Activated CD4-positive, alpha-beta T cell treated with anti-CD3 and anti-CD28 coated beads, Interleukin-2, amount 10 ng/mL, durations not matched to agents 7 days and 5 days (primary cell): ENCODE data around the gene EIF3C. TPM values are rescaled to one million over a fixed set of nuclear protein-coding genes. Genes with fewer than 3 reads are reported as not detected.
"Not testable (repeated sequence)": the region's sequence is repeated elsewhere in the genome, so short reads cannot be mapped to it uniquely, and the experiment has no call there.

Experiments
- CTCF ChIA-PET: fragments of 350-600 bp; sonication (Branson Sonifier 250); formaldehyde crosslinking; loops from one replicate; lab custom pipeline; 2021; ENCODE audit warnings: antibody characterized with exemption; lab: Charles Lee
- POLR2A ChIA-PET: fragments of 350-600 bp; sonication (Branson Sonifier 250); formaldehyde crosslinking; loops from one replicate; lab custom pipeline; 2021; ENCODE audit warnings: antibody characterized with exemption; lab: Charles Lee
- DNase-seq: peaks from one replicate; pipeline ENCODE4 v3.0.0-alpha.2; 2020
- H3K27ac Mint-ChIP-seq: one replicate; pipeline ENCODE4 v1.8.0; 2021; ENCODE audit warnings: mild to moderate bottlenecking, moderate library complexity, mixed read lengths
- H3K27me3 Mint-ChIP-seq: one replicate; pipeline ENCODE4 v1.8.0; 2021; ENCODE audit warnings: mixed read lengths
- H3K36me3 Mint-ChIP-seq: one replicate; pipeline ENCODE4 v1.8.0; 2021; ENCODE audit warnings: low read depth, mixed read lengths
- H3K4me1 Mint-ChIP-seq: one replicate; pipeline ENCODE4 v1.8.0; 2021; ENCODE audit warnings: mixed read lengths
- H3K4me3 Mint-ChIP-seq: one replicate; pipeline ENCODE4 v1.8.0; 2021; ENCODE audit warnings: mild to moderate bottlenecking, moderate library complexity, mixed read lengths
- H3K9me3 Mint-ChIP-seq: one replicate; pipeline ENCODE4 v1.8.0; 2021; ENCODE audit warnings: mixed read lengths
- total RNA-seq, 2 experiments: library from RNA; stranded (reverse); gene quantifications; one replicate each; pipeline ENCODE4 v1.2.3, GENCODE V29; 2021

Gene EIF3C, protein sequence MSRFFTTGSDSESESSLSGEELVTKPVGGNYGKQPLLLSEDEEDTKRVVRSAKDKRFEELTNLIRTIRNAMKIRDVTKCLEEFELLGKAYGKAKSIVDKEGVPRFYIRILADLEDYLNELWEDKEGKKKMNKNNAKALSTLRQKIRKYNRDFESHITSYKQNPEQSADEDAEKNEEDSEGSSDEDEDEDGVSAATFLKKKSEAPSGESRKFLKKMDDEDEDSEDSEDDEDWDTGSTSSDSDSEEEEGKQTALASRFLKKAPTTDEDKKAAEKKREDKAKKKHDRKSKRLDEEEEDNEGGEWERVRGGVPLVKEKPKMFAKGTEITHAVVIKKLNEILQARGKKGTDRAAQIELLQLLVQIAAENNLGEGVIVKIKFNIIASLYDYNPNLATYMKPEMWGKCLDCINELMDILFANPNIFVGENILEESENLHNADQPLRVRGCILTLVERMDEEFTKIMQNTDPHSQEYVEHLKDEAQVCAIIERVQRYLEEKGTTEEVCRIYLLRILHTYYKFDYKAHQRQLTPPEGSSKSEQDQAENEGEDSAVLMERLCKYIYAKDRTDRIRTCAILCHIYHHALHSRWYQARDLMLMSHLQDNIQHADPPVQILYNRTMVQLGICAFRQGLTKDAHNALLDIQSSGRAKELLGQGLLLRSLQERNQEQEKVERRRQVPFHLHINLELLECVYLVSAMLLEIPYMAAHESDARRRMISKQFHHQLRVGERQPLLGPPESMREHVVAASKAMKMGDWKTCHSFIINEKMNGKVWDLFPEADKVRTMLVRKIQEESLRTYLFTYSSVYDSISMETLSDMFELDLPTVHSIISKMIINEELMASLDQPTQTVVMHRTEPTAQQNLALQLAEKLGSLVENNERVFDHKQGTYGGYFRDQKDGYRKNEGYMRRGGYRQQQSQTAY
- 100 to 1,000 TPM; 430 to 457 TPM for total RNA-seq

- Mint-ChIP-seq H3K4me3 (peak within 1 kb of the TSS; percentile 70), H3K27ac (peak within 1 kb of the TSS; percentile 77)
- DNase-seq, H3K36me3 Mint-ChIP-seq, CTCF ChIA-PET, H3K27me3 Mint-ChIP-seq, H3K4me1 Mint-ChIP-seq, H3K9me3 Mint-ChIP-seq, POLR2A ChIA-PET: not testable (repeated sequence)
Observed at GRCh38 chr16:28711220-28712083, at the start of gene EIF3C. Gene EIF3C (plus strand): TSS chr16:28711464. CDS start chr16:28711687, 223 bp downstream.

DNA sequence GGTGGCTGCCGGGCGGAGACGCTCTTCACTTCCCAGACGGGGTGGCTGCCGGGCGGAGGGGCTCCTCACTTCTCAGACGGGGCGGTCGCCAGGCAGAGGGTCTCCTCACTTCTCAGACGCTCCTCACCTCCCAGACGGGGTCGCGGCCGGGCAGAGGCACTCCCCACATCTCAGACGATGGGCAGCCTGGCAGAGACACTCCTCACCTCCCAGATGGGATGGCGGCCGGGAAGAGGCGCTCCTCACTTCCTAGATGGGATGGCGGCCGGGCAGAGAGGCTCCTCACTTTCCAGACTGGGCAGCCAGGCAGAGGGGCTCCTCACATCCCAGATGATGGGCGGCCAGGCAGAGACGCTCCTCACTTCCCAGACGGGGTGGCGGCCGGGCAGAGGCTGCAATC is 45.0 kb upstream of the EIF3C start:
- H3K4me3 Mint-ChIP-seq, CTCF ChIA-PET, H3K36me3 Mint-ChIP-seq, DNase-seq, POLR2A ChIA-PET, H3K9me3 Mint-ChIP-seq, H3K27ac Mint-ChIP-seq, H3K4me1 Mint-ChIP-seq, H3K27me3 Mint-ChIP-seq: not testable (repeated sequence)

DNA sequence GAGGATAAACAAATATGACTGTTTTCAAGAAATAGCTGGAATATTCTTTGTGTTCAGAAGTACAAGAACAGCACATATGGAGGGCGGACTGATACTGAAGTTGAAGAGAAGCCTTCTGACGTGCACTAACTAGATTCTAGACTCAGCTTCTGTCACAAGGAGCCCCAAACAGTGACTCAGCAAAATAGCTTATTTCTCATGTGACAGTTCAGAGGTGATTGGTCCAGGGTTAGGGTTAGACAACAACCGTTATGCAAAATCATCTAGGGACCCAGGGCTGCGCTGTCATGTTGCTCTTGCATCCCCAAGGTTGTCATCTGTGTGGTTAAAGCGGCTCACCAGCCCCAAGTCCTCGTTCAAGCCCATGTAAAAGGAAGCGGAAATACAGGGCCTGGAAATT is 43.8 kb upstream of the EIF3C start:
- H3K27me3 Mint-ChIP-seq, H3K4me1 Mint-ChIP-seq, H3K27ac Mint-ChIP-seq, CTCF ChIA-PET, H3K9me3 Mint-ChIP-seq, POLR2A ChIA-PET, DNase-seq, H3K36me3 Mint-ChIP-seq, H3K4me3 Mint-ChIP-seq: not testable (repeated sequence)

DNA sequence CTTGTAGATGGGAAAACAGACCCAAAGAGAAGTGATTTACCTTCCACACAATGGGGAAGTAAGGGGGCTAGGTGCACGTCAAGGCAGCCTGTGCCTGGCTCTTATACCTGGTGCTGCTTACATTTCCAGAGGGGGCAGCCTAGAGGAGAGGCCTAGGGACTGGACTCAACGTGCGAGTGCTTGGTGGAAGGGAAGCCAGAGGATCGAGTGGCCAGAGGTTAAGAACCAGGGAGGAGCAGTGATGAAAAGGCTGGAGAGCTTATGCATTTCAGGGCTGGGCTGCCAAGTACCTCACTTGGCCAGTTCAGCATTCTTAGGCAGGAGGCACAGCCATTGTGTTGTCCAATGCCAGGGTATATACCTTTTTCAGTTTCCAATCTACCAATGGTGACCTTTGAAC is 43.1 kb upstream of the EIF3C start:
- H3K4me3 Mint-ChIP-seq, H3K27ac Mint-ChIP-seq, CTCF ChIA-PET, POLR2A ChIA-PET, H3K4me1 Mint-ChIP-seq, H3K27me3 Mint-ChIP-seq, H3K9me3 Mint-ChIP-seq, H3K36me3 Mint-ChIP-seq, DNase-seq: not testable (repeated sequence)

DNA sequence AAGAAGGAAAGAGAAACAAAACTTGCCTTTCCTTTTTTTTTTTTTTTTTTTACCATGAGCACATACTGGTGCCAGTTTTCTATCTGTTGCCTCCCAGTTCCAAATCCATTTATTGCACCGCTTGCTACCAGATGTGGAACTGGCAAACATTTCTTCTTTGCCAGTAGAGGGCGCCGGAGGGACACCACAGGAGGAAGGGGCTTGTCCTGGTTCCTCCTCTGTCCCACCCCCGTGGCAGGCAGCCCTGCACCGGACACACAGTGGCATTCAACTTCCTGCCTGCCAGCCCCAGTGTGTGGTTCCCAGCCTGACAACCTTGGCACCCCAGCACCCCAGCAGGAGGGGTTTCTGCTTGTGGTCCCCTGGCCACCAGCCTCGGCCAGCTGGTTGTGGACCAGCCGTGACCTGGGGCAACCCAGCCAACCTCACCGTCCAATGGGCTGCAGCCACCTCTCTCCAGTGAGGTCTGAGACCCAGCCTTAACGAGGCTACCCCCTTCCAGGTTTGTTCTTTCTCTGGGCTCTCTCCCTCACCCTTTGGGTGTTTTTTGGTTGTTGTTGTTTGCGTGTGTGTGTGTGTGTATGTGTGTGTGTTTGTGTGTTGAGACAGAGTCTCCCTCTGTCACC is 22.8 kb upstream of the EIF3C start:
- H3K27ac Mint-ChIP-seq, CTCF ChIA-PET, H3K4me1 Mint-ChIP-seq, DNase-seq, H3K36me3 Mint-ChIP-seq, H3K9me3 Mint-ChIP-seq, H3K27me3 Mint-ChIP-seq, H3K4me3 Mint-ChIP-seq, POLR2A ChIA-PET: not testable (repeated sequence)

DNA sequence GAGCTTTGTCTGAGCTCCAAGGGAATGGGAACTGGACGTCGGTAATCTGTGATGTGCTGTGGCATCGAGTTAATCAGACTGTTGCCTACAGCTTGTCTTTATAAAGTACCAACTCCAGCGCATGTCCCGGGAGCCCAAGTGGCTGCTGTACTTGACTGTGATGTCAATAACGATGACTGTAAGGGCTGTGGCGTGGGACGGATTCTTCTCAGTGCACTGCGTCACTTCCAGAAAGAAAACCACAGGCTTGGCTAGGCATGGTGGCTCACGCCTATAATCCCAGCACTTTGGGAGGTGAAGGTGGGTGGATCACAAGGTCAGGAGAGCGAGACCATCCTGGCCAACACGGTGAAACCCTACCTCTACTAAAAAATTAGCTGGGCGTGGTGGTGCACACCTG is 21.8 kb upstream of the EIF3C start:
- H3K36me3 Mint-ChIP-seq, POLR2A ChIA-PET, H3K27ac Mint-ChIP-seq, H3K9me3 Mint-ChIP-seq, H3K4me1 Mint-ChIP-seq, DNase-seq, H3K27me3 Mint-ChIP-seq, H3K4me3 Mint-ChIP-seq, CTCF ChIA-PET: not testable (repeated sequence)

DNA sequence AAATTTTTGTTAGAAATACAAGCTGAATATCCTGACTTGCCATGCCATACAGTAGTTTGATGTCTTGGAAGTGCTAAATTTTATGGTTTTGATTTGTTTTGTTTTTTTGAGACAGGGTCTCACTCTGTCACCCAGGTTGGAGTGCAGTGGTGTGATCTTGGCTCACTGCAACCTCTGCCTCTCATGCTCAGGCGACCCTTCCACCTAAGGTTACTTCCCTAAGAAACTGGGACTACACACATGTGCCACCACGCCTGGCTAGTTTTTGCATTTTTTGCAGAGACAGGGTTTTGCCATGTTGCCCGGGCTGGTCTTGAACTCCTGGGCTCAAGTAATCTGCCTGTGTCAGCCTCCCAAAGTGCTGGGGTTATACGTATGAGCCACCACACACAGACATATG is 19.5 kb upstream of the EIF3C start:
- H3K27ac Mint-ChIP-seq, H3K27me3 Mint-ChIP-seq, POLR2A ChIA-PET, H3K9me3 Mint-ChIP-seq, H3K36me3 Mint-ChIP-seq, H3K4me1 Mint-ChIP-seq, H3K4me3 Mint-ChIP-seq, DNase-seq, CTCF ChIA-PET: not testable (repeated sequence)

- H3K4me3 Mint-ChIP-seq, CTCF ChIA-PET, H3K9me3 Mint-ChIP-seq, H3K36me3 Mint-ChIP-seq, DNase-seq, H3K27me3 Mint-ChIP-seq, H3K27ac Mint-ChIP-seq, POLR2A ChIA-PET, H3K4me1 Mint-ChIP-seq: not testable (repeated sequence)
Observed at GRCh38 chr16:28693257-28693950, 17.9 kb upstream of the EIF3C start.

GRCh38 chr16:28699792-28700191 is 11.5 kb upstream of the EIF3C start:
- H3K27me3 Mint-ChIP-seq, H3K4me3 Mint-ChIP-seq, H3K9me3 Mint-ChIP-seq, H3K36me3 Mint-ChIP-seq, DNase-seq, H3K4me1 Mint-ChIP-seq, CTCF ChIA-PET, H3K27ac Mint-ChIP-seq, POLR2A ChIA-PET: not testable (repeated sequence)

DNA sequence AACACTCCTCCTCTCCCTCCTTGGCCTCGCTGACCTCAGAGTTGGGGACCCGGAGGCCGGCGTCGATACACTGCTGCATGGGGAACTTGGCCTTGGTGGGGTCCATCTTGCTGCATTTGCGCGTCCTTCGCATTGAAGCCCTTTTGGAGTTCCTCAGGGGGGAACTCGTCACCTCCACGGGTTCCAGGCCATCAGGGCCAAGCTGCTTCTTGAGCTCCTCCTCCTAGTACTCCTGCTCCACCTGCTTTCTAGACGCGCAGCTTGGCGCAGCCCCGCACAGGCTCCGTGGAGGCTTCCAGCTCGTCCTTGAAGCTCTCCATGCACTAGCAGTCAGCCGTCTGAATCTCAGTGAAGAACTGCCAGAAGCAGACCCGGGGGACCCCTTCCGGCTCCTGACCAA is 10.9 kb upstream of the EIF3C start:
- DNase-seq, POLR2A ChIA-PET, H3K27me3 Mint-ChIP-seq, H3K9me3 Mint-ChIP-seq, H3K4me1 Mint-ChIP-seq, CTCF ChIA-PET, H3K36me3 Mint-ChIP-seq, H3K27ac Mint-ChIP-seq, H3K4me3 Mint-ChIP-seq: not testable (repeated sequence)

GRCh38 chr16:28701384-28701783 is 9.9 kb upstream of the EIF3C start:
- POLR2A ChIA-PET, H3K27me3 Mint-ChIP-seq, CTCF ChIA-PET, H3K4me3 Mint-ChIP-seq, H3K27ac Mint-ChIP-seq, H3K36me3 Mint-ChIP-seq, H3K4me1 Mint-ChIP-seq, H3K9me3 Mint-ChIP-seq, DNase-seq: not testable (repeated sequence)

- DNase-seq, H3K27ac Mint-ChIP-seq, H3K27me3 Mint-ChIP-seq, H3K4me1 Mint-ChIP-seq, POLR2A ChIA-PET, H3K36me3 Mint-ChIP-seq, H3K9me3 Mint-ChIP-seq, CTCF ChIA-PET, H3K4me3 Mint-ChIP-seq: not testable (repeated sequence)
Observed at GRCh38 chr16:28704246-28704645, 7.0 kb upstream of the EIF3C start.
